Colonic mucosa (tissue), 4 donors: ENCODE data around the gene TGM5. TPM values are rescaled to one million over a fixed set of nuclear protein-coding genes. Genes with fewer than 3 reads are reported as not detected.

ENCODE experiments used
- DNase-seq: peaks from one replicate; pipeline ENCODE4 v3.0.0-alpha.2; 2020
- H3K27ac ChIP-seq: fragments of 200-600 bp; one replicate; pipeline ENCODE4 v1.8.0; 2021
- H3K27me3 ChIP-seq: fragments of 200-600 bp; one replicate; pipeline ENCODE4 v1.8.0; 2021
- H3K36me3 ChIP-seq: fragments of 200-600 bp; one replicate; pipeline ENCODE4 v1.8.0; 2021
- H3K4me1 ChIP-seq: fragments of 200-600 bp; one replicate; pipeline ENCODE4 v1.8.0; 2021; ENCODE audit warnings: mild to moderate bottlenecking
- H3K4me3 ChIP-seq: fragments of 200-600 bp; one replicate; pipeline ENCODE4 v1.8.0; 2021
- H3K9ac ChIP-seq, 2 donors: one replicate each; pipeline ENCODE4 v1.7.0; 2013; ENCODE audit warnings: control low read depth in 2 of 2, low read depth in 2 of 2, low read length in 2 of 2
- H3K9me3 ChIP-seq: fragments of 200-600 bp; one replicate; pipeline ENCODE4 v1.8.0; 2021
- intact Hi-C: fragments of 100-400 bp; cut with DNase I; formaldehyde crosslinking; loops from one replicate; pipeline ENCODE4 v1.14.1; 2022
- total RNA-seq, 2 donors: library from RNA; stranded (reverse); fragmentation: NEBNext Ultra II Directional in 1 of 2; extraction: Animal tissue kit (Norgen Biotek cat#: 25700) in 1 of 2; gene quantifications; one replicate each; pipeline ENCODE4 v1.2.1, GENCODE V29; 2021
- TF ChIP-seq, protein P1 (sequence below): fragments of 200-600 bp; IDR thresholded peaks from one replicate; pipeline ENCODE4 v1.8.0; 2022; ENCODE audit warnings: antibody characterized with exemption, mild to moderate bottlenecking
- donor health status: healthy.
- donor health status: DM: no; HTN: no; CAD: no.
- donor health status: DM: no; HTN: no; CAD: no.

TGM5 gene
- total RNA-seq, 2 donors from 2014 or later, result not detected

DNA sequence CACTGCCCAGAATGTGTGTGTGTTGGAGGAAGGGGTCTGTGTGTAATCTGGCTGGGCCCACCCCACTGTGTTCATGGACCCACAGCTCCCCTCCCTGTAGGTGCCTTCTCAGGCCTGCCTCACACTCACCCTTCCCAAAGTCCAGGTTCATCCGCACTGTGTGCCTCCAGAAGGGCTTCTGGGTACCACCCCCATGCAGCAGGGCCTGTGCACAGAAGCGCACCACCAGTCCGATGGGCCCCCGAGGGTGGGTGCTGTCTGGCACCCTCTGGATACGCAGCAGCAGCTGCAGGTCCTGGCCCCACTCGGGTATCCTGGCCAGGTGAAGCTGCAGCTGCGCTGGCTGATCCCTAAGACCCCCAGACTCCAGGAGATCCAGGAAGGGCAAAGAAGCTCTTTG lies 12.8 kb upstream of the TGM5 start:
- no peaks in the 10 kb centered on the region for H3K27me3 ChIP-seq
- no peak overlapping the region for H3K4me3 ChIP-seq
- intact Hi-C loops, result no loop called here
- H3K27ac ChIP-seq, result no peak overlapping the region
- no peak for DNase-seq
- no peaks in the 10 kb centered on the region for H3K4me1 ChIP-seq
- H3K36me3 ChIP-seq, result no peaks in the 10 kb centered on the region
- no peak overlapping the region for H3K9ac ChIP-seq
- TF ChIP-seq, protein P1, sequence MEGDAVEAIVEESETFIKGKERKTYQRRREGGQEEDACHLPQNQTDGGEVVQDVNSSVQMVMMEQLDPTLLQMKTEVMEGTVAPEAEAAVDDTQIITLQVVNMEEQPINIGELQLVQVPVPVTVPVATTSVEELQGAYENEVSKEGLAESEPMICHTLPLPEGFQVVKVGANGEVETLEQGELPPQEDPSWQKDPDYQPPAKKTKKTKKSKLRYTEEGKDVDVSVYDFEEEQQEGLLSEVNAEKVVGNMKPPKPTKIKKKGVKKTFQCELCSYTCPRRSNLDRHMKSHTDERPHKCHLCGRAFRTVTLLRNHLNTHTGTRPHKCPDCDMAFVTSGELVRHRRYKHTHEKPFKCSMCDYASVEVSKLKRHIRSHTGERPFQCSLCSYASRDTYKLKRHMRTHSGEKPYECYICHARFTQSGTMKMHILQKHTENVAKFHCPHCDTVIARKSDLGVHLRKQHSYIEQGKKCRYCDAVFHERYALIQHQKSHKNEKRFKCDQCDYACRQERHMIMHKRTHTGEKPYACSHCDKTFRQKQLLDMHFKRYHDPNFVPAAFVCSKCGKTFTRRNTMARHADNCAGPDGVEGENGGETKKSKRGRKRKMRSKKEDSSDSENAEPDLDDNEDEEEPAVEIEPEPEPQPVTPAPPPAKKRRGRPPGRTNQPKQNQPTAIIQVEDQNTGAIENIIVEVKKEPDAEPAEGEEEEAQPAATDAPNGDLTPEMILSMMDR, result no peak
- H3K9me3 ChIP-seq, result no peaks in the 10 kb centered on the region

DNA sequence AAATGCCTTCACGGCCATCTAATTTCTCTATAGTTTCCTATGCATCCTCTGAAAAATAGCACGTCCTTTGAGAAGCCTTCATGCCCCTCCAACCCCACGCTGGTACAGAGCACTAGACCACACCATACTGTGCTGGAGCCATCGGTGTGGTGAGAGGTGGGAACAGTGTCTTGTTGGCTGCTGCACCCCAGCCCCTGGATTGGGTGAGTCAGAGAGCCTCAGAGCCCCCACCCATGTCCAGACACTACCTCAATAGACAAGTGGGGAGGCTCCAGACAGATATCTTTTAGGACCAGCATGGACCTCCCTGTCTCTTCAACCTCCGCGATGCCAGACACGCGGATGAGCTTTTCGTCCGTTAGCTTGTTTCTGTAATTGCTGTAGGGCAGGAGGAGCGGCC lies 12.1 kb upstream of the TGM5 start:
- Histone ChIP-seq H3K4me1 (no peaks in the 10 kb centered on the region), H3K4me3 (no peak overlapping the region), H3K27me3 (no peaks in the 10 kb centered on the region), H3K9ac (no peak overlapping the region), H3K9me3 (no peaks in the 10 kb centered on the region), H3K27ac (no peak overlapping the region), H3K36me3 (no peaks in the 10 kb centered on the region)
- intact Hi-C loops, result no loop called here
- no peak for DNase-seq
- TF ChIP-seq, protein P1, result no peak

DNA sequence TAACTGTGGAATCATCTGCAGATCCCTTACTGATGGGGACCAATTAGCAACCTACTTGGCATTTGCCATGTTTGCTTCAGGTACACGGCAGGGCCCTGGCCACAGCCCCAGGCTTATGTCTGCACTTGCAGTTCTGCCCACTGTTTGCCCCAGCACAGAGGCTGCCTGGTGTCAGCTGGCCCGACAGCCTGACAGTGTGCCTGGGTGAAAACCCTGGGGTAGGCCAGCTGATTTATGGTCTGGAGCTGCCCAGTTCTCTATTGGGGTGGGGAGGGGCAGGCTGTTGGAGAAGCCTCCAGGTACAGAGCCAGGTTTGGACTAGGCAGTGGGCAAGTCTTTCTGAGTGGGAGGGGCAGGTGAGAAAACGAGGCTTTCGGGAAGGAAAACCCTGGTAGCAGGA lies 11.2 kb upstream of the TGM5 start:
- TF ChIP-seq, protein P1, result no peak
- no peaks in the 10 kb centered on the region for H3K36me3 ChIP-seq

GRCh38 chr15:43277231-43277823 lies 10.6 kb upstream of the TGM5 start:
- H3K36me3 ChIP-seq, result no peaks in the 10 kb centered on the region
- H3K27me3 ChIP-seq, result no peaks in the 10 kb centered on the region
- H3K4me1 ChIP-seq, result no peaks in the 10 kb centered on the region
- no peaks in the 10 kb centered on the region for H3K9me3 ChIP-seq
- intact Hi-C loops, result no loop called here
- H3K4me3 ChIP-seq, result no peak overlapping the region
- H3K27ac ChIP-seq, result no peak overlapping the region
- no peak for DNase-seq
- no peak overlapping the region for H3K9ac ChIP-seq
- TF ChIP-seq, protein P1, result no peak

More for the DNA sequence above, 11.2 kb upstream of the TGM5 start:
- DNase-seq, result no peak
- Histone ChIP-seq H3K4me1 (no peaks in the 10 kb centered on the region), H3K4me3 (no peak overlapping the region), H3K27me3 (no peaks in the 10 kb centered on the region), H3K9ac (no peak overlapping the region), H3K9me3 (no peaks in the 10 kb centered on the region), H3K27ac (no peak overlapping the region)
- intact Hi-C loops, result no loop called here

DNA sequence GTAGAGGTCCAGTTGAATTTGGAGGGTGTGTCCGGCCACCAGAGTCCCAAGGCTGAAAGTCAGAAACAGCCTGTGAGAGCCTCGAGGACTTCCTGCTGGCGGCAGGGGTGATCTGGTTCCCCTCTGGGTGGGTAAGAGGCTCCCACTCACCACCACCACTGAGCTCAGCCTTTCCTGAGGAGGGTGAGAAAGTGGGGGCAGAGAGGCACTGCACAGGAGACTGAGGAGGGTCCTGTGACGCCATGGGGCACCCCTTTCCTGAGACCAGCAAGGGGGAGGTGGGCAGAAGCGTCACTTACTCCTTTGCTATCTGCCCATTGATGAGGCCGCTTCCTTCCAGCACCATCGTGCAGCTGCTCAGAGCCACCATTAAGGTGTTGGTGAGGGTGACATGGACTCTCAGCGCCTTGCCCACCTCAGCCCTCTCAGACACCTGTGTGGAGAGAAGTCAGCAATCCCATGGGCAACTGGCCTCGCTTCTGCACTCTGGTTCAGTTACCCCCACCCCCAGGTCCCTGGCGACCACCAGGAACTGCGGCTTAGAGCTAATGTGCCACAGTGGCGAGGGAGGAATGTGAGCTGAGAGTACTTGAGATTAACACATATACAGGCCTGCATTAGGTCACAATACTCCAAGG lies 10.0 kb upstream of the TGM5 start:
- H3K4me1 ChIP-seq, result no peaks in the 10 kb centered on the region
- DNase-seq, result no peak

More for the DNA sequence above, 10.0 kb upstream of the TGM5 start:
- Histone ChIP-seq H3K9me3 (no peaks in the 10 kb centered on the region), H3K9ac (no peak overlapping the region), H3K4me3 (no peak overlapping the region), H3K27me3 (no peaks in the 10 kb centered on the region), H3K36me3 (no peaks in the 10 kb centered on the region), H3K27ac (no peak overlapping the region)
- intact Hi-C loops, result no loop called here
- TF ChIP-seq, protein P1, result no peak
